ENCODE data around the gene TMC4. TPM values are rescaled to one million over a fixed set of nuclear protein-coding genes. Genes with fewer than 3 reads are reported as not detected.

TMC4 gene
- total and polyA plus RNA-seq, 7 donors, result 0.66 to 55.4 (median 13.9) TPM; not detected in 2

- Histone ChIP-seq H3K9me3 (no peaks in the 10 kb centered on the region), H3K27ac (no peak overlapping the region), H3K4me1 (peaks cover 0 to 18% (median 13%) of the 10 kb centered on the region in 4 donors), H3K27me3 (no peaks in the 10 kb centered on the region), H3K36me3 (peaks cover 13 to 44% (median 14%) of the 10 kb centered on the region in 4 donors), H3K4me3 (no peak overlapping the region)
- TF ChIP-seq POLR2AphosphoS5 (IDR thresholded peaks at IDR 0.05), result no peak
- no peak for TF ChIP-seq POLR2A (IDR thresholded peaks at IDR 0.05)
- TF ChIP-seq CTCF (IDR thresholded peaks at IDR 0.05), result no peak
- no peak for TF ChIP-seq EP300 (IDR thresholded peaks at IDR 0.05)
- intact Hi-C loops (cut with DNase I), result no loop called here
- DNase-seq, result no peak
- WGBS, 2 donors, result 77 to 84% methylated on average over 10 of the region's 10 CpGs
These were observed 39.5 kb downstream of the TMC4 start for GRCh38 chr19:54133312-54133956.

GRCh38 chr19:54129617-54129996 is 43.4 kb downstream of the TMC4 start:
- no peaks in the 10 kb centered on the region for H3K27me3 ChIP-seq
- H3K4me3 ChIP-seq, result no peak overlapping the region
- H3K36me3 ChIP-seq, result peaks cover 45 to 82% (median 51%) of the 10 kb centered on the region in 4 donors
- 97% methylated on average over 20 of the region's 20 CpGs for WGBS, 2 donors
- H3K4me1 ChIP-seq, result no peaks in the 10 kb centered on the region
- no peak for TF ChIP-seq POLR2AphosphoS5 (IDR thresholded peaks at IDR 0.05)
- TF ChIP-seq POLR2A (IDR thresholded peaks at IDR 0.05), result no peak
- no peak for TF ChIP-seq EP300 (IDR thresholded peaks at IDR 0.05)
- DNase-seq, result no peak
- intact Hi-C loops (cut with DNase I), result no loop called here
- no peaks in the 10 kb centered on the region for H3K9me3 ChIP-seq
- H3K27ac ChIP-seq, result no peak overlapping the region

GRCh38 chr19:54128796-54129616 is 44.0 kb downstream of the TMC4 start:
- DNase-seq, result no peak
- 96 to 97% methylated on average over 41 of the region's 41 CpGs for WGBS, 2 donors
- TF ChIP-seq POLR2A (IDR thresholded peaks at IDR 0.05) (no peak), POLR2AphosphoS5 (IDR thresholded peaks at IDR 0.05) (no peak), EP300 (IDR thresholded peaks at IDR 0.05) (no peak)

GRCh38 chr19:54128441-54128725 is 44.6 kb downstream of the TMC4 start:
- Histone ChIP-seq H3K36me3 (peaks cover 49 to 94% (median 63%) of the 10 kb centered on the region in 4 donors), H3K4me1 (no peaks in the 10 kb centered on the region), H3K9me3 (no peaks in the 10 kb centered on the region), H3K27ac (no peak overlapping the region), H3K27me3 (no peaks in the 10 kb centered on the region), H3K4me3 (no peak overlapping the region)
- WGBS, 2 donors, result 90 to 94% methylated on average over 20 of the region's 20 CpGs
- TF ChIP-seq POLR2A (IDR thresholded peaks at IDR 0.05), result no peak
- no peak for TF ChIP-seq CTCF (IDR thresholded peaks at IDR 0.05)
- no peak for TF ChIP-seq POLR2AphosphoS5 (IDR thresholded peaks at IDR 0.05)
- no peak for TF ChIP-seq EP300 (IDR thresholded peaks at IDR 0.05)
- no peak for DNase-seq
- intact Hi-C loops (cut with DNase I), result no loop called here

More at GRCh38 chr19:54128796-54129616, 44.0 kb downstream of the TMC4 start:
- Histone ChIP-seq H3K4me1 (no peaks in the 10 kb centered on the region), H3K36me3 (peaks cover 49 to 88% (median 57%) of the 10 kb centered on the region in 4 donors), H3K4me3 (no peak overlapping the region), H3K27me3 (no peaks in the 10 kb centered on the region), H3K27ac (no peak overlapping the region), H3K9me3 (no peaks in the 10 kb centered on the region)
- intact Hi-C loops (cut with DNase I), result no loop called here

- intact Hi-C loops (cut with DNase I), result no loop called here
- H3K4me3 ChIP-seq, result no peak overlapping the region
- H3K27me3 ChIP-seq, result no peaks in the 10 kb centered on the region
- DNase-seq, result no peak
- peaks cover 52 to 95% (median 68%) of the 10 kb centered on the region in 4 donors for H3K36me3 ChIP-seq
- H3K27ac ChIP-seq, result no peak overlapping the region
- no peaks in the 10 kb centered on the region for H3K4me1 ChIP-seq
- WGBS, 2 donors, result 93 to 94% methylated on average over 44 of the region's 44 CpGs
- H3K9me3 ChIP-seq, result no peaks in the 10 kb centered on the region
- no peak for TF ChIP-seq CTCF (IDR thresholded peaks at IDR 0.05)
- TF ChIP-seq EP300 (IDR thresholded peaks at IDR 0.05), result no peak
- no peak for TF ChIP-seq POLR2AphosphoS5 (IDR thresholded peaks at IDR 0.05)
- TF ChIP-seq POLR2A (IDR thresholded peaks at IDR 0.05), result no peak
These were observed 45.1 kb downstream of the TMC4 start for GRCh38 chr19:54127688-54128440.

Data from sigmoid colon (tissue), 7 donors.